Measurements from ENCODE around the gene PSKH1.

- TF ChIP-seq EZH2 (IDR thresholded peaks at IDR 0.05; ENCODE audit: borderline replicate concordance) (no peak), CTCF (IDR thresholded peaks at IDR 0.05; ENCODE audit: poor library complexity) (no peak), EZH2phosphoT487 (IDR thresholded peaks at IDR 0.05; ENCODE audit: low read depth, severe bottlenecking, unreplicated experiment) (no peak)
Measured at GRCh38 chr16:67969254-67970039, 76.4 kb downstream of the PSKH1 start.
